ENCODE results near the gene ANKRD33B.
"Not testable (repeated sequence)": the region's sequence is repeated elsewhere in the genome, so short reads cannot be mapped to it uniquely, and the experiment has no call there.

Gene ANKRD33B

GRCh38 chr5:10663489-10664179, 99.8 kb downstream of the ANKRD33B start:
- DNase-seq = peak; percentile 29

GRCh38 chr5:10664180-10664769, 100.4 kb downstream of the ANKRD33B start:
- DNase-seq = not testable (repeated sequence)

GRCh38 chr5:10665799-10666198, 101.9 kb downstream of the ANKRD33B start:
- DNase-seq = no peak

- DNase-seq = no peak
These were observed 102.8 kb downstream of the ANKRD33B start for GRCh38 chr5:10666531-10667299.

- no peak for DNase-seq
These were observed 103.7 kb downstream of the ANKRD33B start for GRCh38 chr5:10667431-10668057.

DNA sequence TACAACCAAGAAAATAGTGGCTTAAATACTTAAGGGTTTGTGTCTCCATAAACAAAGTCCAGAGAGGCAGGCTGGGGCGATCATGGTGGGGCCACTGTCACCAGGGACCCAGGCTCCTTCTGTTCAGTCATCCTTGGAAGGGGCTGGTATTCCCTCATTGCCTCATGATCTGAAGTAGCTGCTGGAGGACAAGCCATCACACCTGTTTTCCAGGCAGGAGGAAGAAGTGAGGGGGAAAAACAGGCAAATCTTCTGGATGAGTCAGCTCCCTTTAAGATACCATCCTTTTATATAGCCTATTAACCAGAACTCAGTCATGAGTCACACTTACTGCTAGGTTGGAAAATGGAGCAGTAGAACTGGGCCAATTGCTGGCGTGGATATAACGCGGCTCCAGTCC, 104.8 kb downstream of the ANKRD33B start:
- no peak for DNase-seq

DNA sequence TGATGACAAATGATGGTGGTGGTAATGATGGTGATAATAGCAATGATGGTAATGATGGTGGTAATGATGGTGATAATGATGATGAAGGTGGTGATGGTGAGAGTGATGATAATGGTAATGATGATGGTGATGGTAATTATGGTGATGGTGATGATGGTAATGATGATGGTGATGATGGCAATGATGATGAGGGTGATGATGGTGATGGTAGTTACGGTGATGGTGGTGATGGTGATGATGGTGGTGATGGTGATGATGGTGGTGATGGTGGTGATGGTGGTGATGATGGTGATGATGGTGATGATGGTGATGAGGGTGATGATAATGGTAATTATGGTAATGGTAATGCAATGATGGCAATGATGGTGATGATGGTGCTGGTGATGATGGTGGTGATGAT, 106.1 kb downstream of the ANKRD33B start:
- DNase-seq = no peak

- DNase-seq = no peak
These were observed 107.5 kb downstream of the ANKRD33B start for GRCh38 chr5:10671041-10672008.

DNA sequence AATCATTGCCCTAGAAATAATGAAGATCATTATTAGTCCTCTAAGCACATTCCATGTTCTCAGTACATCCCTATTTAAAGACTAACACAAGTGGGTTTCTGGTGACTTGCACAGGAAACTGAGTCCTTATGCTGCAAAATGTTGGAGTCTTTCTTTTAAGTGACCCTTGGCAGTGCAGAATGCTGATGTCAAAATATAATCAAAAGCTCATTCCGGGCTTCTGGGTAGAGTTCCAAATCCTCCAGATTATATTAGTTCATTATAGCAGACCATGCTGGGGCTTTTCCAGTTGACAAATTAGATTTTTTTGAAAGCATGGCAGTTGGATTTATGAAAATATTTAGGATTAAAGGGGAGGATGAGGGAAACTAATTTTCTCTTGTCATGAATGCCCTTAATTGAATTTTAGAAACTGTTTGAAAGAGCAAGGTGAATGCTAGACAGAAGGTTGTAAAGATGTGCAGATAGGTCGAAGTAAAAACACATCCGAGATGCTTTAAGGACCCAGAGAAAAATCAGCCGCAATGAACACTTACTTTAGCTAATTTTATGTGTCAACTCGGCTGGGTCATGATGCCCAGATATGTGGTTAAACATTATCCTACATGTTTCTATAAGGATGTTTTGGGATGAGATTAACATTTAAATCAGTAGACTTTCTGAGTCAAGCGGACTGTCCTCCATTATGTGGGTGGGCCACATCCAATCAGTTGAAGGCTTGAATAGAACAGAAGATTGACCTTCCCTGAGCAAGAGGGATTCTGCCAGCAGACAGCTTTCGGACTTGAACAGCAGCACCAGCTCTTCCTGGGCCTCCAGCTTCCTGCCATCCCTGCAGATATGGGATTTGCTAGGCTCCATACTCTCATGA, 108.5 kb downstream of the ANKRD33B start:
- DNase-seq = no peak

DNA sequence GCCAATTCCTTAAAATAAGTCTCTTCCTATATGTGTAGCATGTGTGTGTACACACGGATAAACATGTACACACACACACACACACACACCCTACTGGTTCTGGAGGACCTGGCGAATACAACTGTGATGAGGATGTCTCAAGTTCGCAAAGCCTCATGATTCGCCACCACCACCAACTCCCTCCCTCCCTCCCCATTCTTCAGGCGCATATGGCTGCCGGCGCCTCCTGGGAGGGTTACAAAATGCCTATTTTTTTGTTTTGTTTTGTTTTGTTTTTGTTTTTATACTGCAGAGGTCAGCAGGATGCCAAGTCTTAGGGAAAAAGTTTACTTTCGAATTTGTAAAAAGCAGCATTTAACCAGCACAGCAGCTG, 109.1 kb downstream of the ANKRD33B start:
- DNase-seq = no peak

DNA sequence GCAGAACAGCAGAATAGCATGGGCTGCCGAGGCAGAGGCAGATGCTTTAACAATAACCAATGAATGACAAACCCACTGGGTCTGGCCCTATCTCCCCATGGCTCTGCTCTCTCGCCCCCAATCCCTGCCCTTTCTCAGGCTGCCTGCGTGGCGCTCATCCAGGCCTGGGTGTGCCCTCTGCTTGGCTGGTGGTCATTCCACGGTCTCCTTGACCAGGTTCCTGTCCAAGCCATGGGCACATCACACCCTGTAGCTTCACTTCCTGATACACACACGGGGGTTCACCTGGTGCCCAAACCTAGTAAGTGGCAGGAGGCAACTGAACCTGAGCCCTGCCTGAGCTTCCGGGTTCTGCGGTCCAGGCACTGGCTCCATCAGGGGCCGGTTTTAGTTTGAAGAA, 109.5 kb downstream of the ANKRD33B start:
- no peak for DNase-seq

GRCh38 chr5:10674096-10674495, 110.2 kb downstream of the ANKRD33B start:
- DNase-seq = no peak

GRCh38 chr5:10674582-10674981, 110.7 kb downstream of the ANKRD33B start:
- no peak for DNase-seq

- no peak for DNase-seq
These were observed 111.4 kb downstream of the ANKRD33B start for GRCh38 chr5:10675177-10675700.

DNA sequence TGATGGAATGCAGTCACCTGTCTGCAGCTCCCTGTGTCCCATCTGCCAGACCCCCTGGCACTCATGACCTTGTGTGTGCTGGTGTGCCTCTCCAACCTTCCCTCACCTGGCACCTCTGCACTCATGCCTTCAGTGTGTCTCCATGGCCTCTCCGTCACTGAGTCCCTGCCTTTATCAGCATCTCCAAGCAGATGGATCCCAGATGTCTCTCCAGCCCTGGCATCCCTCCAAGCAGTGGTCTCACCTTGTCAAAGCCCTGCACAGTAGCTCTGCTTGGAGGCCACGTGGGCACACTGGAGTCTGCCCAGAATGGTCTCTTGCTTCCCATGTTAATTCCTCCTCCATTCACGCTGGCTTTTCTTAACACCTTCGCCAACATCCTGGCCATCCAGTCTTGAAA, 112.4 kb downstream of the ANKRD33B start:
- peak; percentile 79 for DNase-seq

DNA sequence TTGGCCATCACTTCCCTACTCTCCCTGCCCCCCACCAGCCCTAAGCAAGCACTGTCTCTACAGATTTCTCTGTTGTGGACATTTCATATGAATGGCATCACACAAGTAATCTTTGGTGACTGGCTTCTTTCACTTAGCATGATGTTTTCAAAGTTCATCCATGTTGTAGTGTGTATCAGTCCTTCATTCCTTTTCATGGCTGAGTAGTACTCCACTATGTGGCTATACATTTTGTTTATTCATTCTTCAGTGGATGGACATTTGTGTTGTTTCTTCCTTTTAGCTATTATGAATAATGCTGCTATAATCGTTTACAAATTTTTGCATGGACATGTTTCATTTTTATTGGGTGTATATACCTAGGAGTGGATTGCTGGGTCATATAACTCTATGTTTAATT, 113.1 kb downstream of the ANKRD33B start:
- DNase-seq = no peak

DNA sequence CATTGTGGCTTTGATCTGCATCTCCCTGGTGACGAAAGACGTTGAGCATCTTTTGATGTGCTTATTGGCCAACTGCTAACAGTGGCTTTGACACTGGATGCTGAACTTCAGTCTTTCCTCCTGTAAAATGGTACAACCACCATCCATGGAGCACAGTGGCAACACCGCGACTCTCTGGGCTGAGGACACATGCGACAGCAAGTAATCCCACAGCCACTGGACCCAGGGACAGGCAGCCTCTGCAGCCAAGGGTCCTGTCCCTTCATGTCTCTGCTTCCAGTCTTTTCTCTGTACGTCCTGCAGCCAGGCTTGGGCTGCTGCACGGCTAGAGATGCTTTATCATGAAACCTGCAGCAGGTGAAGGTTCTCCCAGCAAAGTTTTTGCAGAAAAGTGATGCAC, 113.7 kb downstream of the ANKRD33B start:
- DNase-seq = no peak

DNA sequence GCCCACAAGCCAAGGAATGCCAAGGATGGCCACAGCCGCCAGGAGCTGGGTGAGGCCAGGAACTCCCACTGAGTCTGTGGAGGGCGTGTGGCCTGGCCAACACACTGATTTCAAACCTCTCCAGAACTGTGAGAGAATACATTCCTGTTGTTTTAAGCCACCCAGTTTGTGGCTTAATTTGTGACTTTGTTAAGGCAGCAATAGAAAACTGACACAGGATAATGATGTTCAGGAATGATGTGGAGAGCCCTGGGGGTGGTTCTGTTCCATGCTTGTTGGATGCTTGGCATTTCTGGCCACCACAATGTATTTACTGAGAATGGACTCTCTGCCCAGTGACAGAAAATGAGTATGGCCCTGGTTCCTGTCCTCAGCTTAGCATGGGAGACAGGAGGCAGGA, 114.4 kb downstream of the ANKRD33B start:
- no peak for DNase-seq

DNA sequence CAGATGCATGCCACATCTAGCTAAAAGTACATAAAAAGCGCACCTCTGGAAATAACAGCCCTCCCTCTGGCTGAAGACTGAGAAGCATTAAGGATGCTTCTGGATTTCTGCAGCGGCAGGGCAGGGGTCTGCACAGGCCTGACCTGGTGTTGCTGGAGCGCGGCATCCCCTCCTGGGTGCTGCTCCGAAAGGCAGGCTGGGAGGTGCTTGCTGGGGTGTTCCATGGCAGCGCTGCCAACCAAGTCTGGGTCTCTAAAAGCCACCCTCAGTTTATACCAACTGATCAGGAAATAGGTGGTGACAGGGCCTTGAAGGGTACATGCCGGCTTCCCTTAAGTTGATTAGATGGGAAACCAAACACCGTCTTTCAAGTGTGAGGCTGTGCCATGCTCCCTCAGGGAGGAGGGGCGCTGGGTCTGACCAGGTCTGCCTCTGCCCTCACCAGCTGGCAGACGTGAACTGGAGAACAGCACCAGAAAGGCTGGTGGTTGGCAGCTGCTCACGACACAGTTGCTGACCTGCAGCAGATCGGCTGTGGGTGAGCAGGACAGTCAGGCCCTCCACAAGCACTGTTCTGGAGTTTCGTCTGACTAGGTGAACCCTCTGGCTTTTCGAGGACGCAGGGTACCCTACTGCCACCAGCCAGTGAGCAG, 115.6 kb downstream of the ANKRD33B start:
- DNase-seq = no peak

DNA sequence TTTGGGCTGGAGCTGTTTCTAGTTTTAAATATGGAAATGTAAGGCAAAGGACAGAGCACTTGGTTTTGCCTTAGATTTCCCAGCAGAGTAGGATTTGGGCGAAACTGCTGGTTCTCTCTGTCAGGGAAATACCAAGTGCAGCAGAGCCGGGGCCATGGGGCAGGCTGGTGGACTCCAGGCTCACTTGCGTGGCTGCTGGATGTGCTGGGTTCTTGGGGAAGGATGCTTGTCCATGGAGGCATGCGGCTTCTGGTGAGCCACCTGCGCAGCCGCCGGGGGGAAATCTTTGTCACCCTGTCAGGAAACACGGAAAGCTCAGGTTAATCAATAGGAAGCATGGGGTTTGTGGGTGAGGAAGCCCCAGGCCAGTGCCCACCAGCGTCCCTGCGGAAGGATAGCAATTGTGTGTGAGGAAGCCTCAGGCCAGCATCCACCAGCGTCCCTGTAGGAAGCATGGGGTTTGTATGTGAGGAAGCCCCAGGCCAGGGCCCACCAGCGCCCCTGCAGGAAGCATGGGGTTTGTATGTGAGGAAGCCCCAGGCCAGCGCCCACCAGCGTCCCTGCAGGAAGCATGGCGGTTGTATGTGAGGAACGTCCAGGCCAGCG, 117.1 kb downstream of the ANKRD33B start:
- no peak for DNase-seq

Measured in NCI-H2171 (cell line).